PC-9 (cell line): ENCODE results near the gene MR1. TPM values are rescaled to one million over a fixed set of nuclear protein-coding genes. Genes with fewer than 3 reads are reported as not detected.

ENCODE experiments used
- BruUV-seq: library from RNA; stranded (reverse); fragments of 400-500 nt; replicated peaks from 2 replicates; lab custom pipeline; 2021; lab: Mats Ljungman, UMichigan
- CTCF ChIA-PET: fragments of 300-600 bp; sonication (Branson Sonifier 250); formaldehyde crosslinking; loops from one replicate; lab custom pipeline; 2022; ENCODE audit warnings: antibody characterized with exemption; lab: Charles Lee
- POLR2A ChIA-PET: fragments of 300-600 bp; sonication (Branson Sonifier 250); formaldehyde crosslinking; loops from one replicate; lab custom pipeline; 2022; ENCODE audit warnings: antibody characterized with exemption; ENCODE audit not compliant: unreplicated experiment; lab: Charles Lee
- DNase-seq, 2 experiments: peaks; one replicate each; pipeline versions ENCODE4 v3.0.0 to v3.0.0-alpha.2; 2015 to 2022; ENCODE audit warnings: mixed read lengths in 1 of 2
- H2AFZ ChIP-seq: fragments of 200-600 bp; sonication (generic); 2 replicates; pipeline ENCODE4 v1.8.1; 2017; ENCODE audit warnings: antibody characterized with exemption
- H3F3A ChIP-seq: fragments of 200-600 bp; sonication (generic); 2 replicates; pipeline ENCODE4 v1.8.1; 2017; ENCODE audit warnings: antibody characterized with exemption, mild to moderate bottlenecking, low read depth; ENCODE audit not compliant: insufficient read depth
- H3K27ac ChIP-seq: fragments of 200-600 bp; sonication (generic); 2 replicates; pipeline ENCODE4 v1.6.1; 2016; ENCODE audit warnings: mixed run types
- H3K27me3 ChIP-seq: fragments of 200-600 bp; sonication (generic); 2 replicates; pipeline ENCODE4 v1.6.1; 2016; ENCODE audit warnings: low read depth, mixed run types; ENCODE audit not compliant: insufficient read depth
- H3K36me3 ChIP-seq: fragments of 200-600 bp; sonication (generic); 2 replicates; pipeline ENCODE4 v1.6.1; 2016; ENCODE audit warnings: low read depth, mixed run types
- H3K4me1 ChIP-seq: fragments of 200-600 bp; sonication (generic); replicated peaks from 2 replicates; pipeline ENCODE4 v1.6.1; 2016; ENCODE audit warnings: mixed run types; ENCODE audit not compliant: insufficient read depth
- H3K4me2 ChIP-seq: fragments of 200-600 bp; sonication (generic); 2 replicates; pipeline ENCODE4 v1.6.1; 2017; ENCODE audit warnings: mixed run types
- H3K4me3 ChIP-seq: fragments of 200-600 bp; sonication (generic); 2 replicates; pipeline ENCODE4 v1.6.1; 2016; ENCODE audit warnings: mixed run types
- H3K79me2 ChIP-seq: fragments of 200-600 bp; sonication (generic); 2 replicates; pipeline ENCODE4 v1.6.1; 2017; ENCODE audit warnings: low read depth, mixed run types
- H3K9me2 ChIP-seq: fragments of 200-600 bp; sonication (generic); 2 replicates; pipeline ENCODE4 v1.8.1; 2017; ENCODE audit warnings: mild to moderate bottlenecking; ENCODE audit not compliant: insufficient read depth
- H3K9me3 ChIP-seq: fragments of 200-600 bp; sonication (generic); 2 replicates; pipeline ENCODE4 v1.8.1; 2016; ENCODE audit warnings: low read depth; ENCODE audit not compliant: insufficient read depth
- H4K20me1 ChIP-seq: fragments of 200-600 bp; sonication (generic); 2 replicates; pipeline ENCODE4 v1.8.1; 2017; ENCODE audit not compliant: insufficient read depth
- CTCF ChIP-seq: fragments of 200-600 bp; sonication (generic); conservative IDR thresholded peaks from 2 replicates; pipeline ENCODE4 v1.6.1; 2017; ENCODE audit warnings: mixed run types, antibody characterized with exemption, mild to moderate bottlenecking, moderate library complexity
- EZH2 ChIP-seq: fragments of 200-600 bp; sonication (generic); IDR thresholded peaks from 2 replicates; pipeline ENCODE4 v1.8.0; 2017; ENCODE audit warnings: antibody characterized with exemption, low read depth
- intact Hi-C: fragments of 100-400 bp; cut with micrococcal nuclease; formaldehyde crosslinking; loops from one replicate; pipeline ENCODE4 v1.10.0; 2022; ENCODE audit not compliant: unreplicated experiment
- total RNA-seq: library from RNA; stranded (reverse); gene quantifications from 2 replicates; pipeline ENCODE4 v1.2.3, GENCODE V29; 2021

The MR1 gene
- total RNA-seq, 1 experiment from 2014 or later = 15.5 TPM

GRCh38 chr1:180997843-180998504 lies 35.8 kb upstream of the MR1 start:
- no peaks in the 10 kb centered on the region for H3K27me3 ChIP-seq
- 0 out of 2 replicates have a peak, but pooled peaks cover 10% of the 10 kb centered on the region for H4K20me1 ChIP-seq
- H3K27ac ChIP-seq = no peak overlapping the region
- ChIA-PET POLR2A (no interaction called here), CTCF (no interaction called here)
- no peaks in the 10 kb centered on the region; the same call in 1 of the 2 replicates for H3K79me2 ChIP-seq
- no TSS peak for BruUV-seq
- H3K9me2 ChIP-seq = no peaks in the 10 kb centered on the region
- H3K9me3 ChIP-seq = no peaks in the 10 kb centered on the region
- H3K4me1 ChIP-seq = no peaks in the 10 kb centered on the region
- no peak overlapping the region for H3K4me2 ChIP-seq
- H3K36me3 ChIP-seq = peaks cover 38% of the 10 kb centered on the region
- peaks cover 6% of the 10 kb centered on the region; the same call in 1 of the 2 replicates for H3F3A ChIP-seq
- H3K4me3 ChIP-seq = no peak overlapping the region
- intact Hi-C loops = no loop called here
- no peak overlapping the region for H2AFZ ChIP-seq
- TF ChIP-seq CTCF = no peak
- TF ChIP-seq EZH2 = no peak
- DNase-seq = no peak

GRCh38 chr1:181001091-181001780 lies 32.5 kb upstream of the MR1 start:
- no peaks in the 10 kb centered on the region; the same call in 1 of the 2 replicates for H3F3A ChIP-seq
- no peaks in the 10 kb centered on the region for H3K4me1 ChIP-seq
- CTCF ChIA-PET = no interaction called here
- H3K4me2 ChIP-seq = no peak overlapping the region
- no peak for DNase-seq
- H3K79me2 ChIP-seq = peaks cover 4% of the 10 kb centered on the region; the same call in 1 of the 2 replicates
- no peak overlapping the region for H3K27ac ChIP-seq
- peaks cover 6% of the 10 kb centered on the region for H4K20me1 ChIP-seq
- BruUV-seq = no TSS peak
- H3K9me3 ChIP-seq = no peaks in the 10 kb centered on the region
- no peak overlapping the region for H3K4me3 ChIP-seq
- H3K27me3 ChIP-seq = no peaks in the 10 kb centered on the region
- H3K36me3 ChIP-seq = peaks cover 41% of the 10 kb centered on the region
- POLR2A ChIA-PET = no interaction called here
- no peaks in the 10 kb centered on the region for H3K9me2 ChIP-seq
- TF ChIP-seq EZH2 = no peak
- no peak for TF ChIP-seq CTCF
- H2AFZ ChIP-seq = no peak overlapping the region
- intact Hi-C loops = no loop called here

GRCh38 chr1:181002582-181003172 lies 31.1 kb upstream of the MR1 start:
- no TSS peak for BruUV-seq
- H3F3A ChIP-seq = no peaks in the 10 kb centered on the region
- ChIA-PET POLR2A (no interaction called here), CTCF (no interaction called here)
- no peaks in the 10 kb centered on the region for H3K9me3 ChIP-seq
- DNase-seq = no peak
- no peak overlapping the region for H3K4me2 ChIP-seq
- TF ChIP-seq CTCF (no peak), EZH2 (no peak)
- H3K27ac ChIP-seq = no peak overlapping the region
- peaks cover 11% of the 10 kb centered on the region for H4K20me1 ChIP-seq
- H3K4me1 ChIP-seq = no peaks in the 10 kb centered on the region
- no peaks in the 10 kb centered on the region for H3K27me3 ChIP-seq
- H3K79me2 ChIP-seq = peaks cover 18% of the 10 kb centered on the region; the same call in 1 of the 2 replicates
- no peaks in the 10 kb centered on the region for H3K9me2 ChIP-seq
- peaks cover 41% of the 10 kb centered on the region for H3K36me3 ChIP-seq
- H3K4me3 ChIP-seq = no peak overlapping the region
- intact Hi-C loops = no loop called here
- no peak overlapping the region for H2AFZ ChIP-seq
